NT2/D1 (cell line): ENCODE data around the gene ERGIC1.

Experiments used
- DNase-seq: peaks from one replicate; pipeline ENCODE4 v3.0.0-alpha.2; 2011; ENCODE audit warnings: low read depth, low spot score
- H3K27me3 ChIP-seq: 2 replicates; pipeline ENCODE4 v1.6.0; 2011; ENCODE audit warnings: mild to moderate bottlenecking; ENCODE audit not compliant: insufficient read length, insufficient read depth
- H3K36me3 ChIP-seq: 2 replicates; pipeline ENCODE4 v1.6.1; 2011; ENCODE audit warnings: mild to moderate bottlenecking, low read length, mixed read lengths; ENCODE audit not compliant: insufficient read depth, insufficient read length
- H3K4me1 ChIP-seq: 2 replicates; pipeline ENCODE4 v1.5.1; 2011; ENCODE audit not compliant: insufficient read depth, insufficient read length
- H3K4me3 ChIP-seq: 2 replicates; pipeline ENCODE4 v1.5.1; 2011; ENCODE audit warnings: low read depth; ENCODE audit not compliant: insufficient read length
- H3K9ac ChIP-seq: 2 replicates; pipeline ENCODE4 v1.6.0; 2011; ENCODE audit warnings: low read depth; ENCODE audit not compliant: insufficient read length
- H3K9me3 ChIP-seq: 2 replicates; pipeline ENCODE4 v1.5.1; 2011; ENCODE audit warnings: mild to moderate bottlenecking, low read length; ENCODE audit not compliant: insufficient read depth
- SUZ12 ChIP-seq: IDR thresholded peaks from 2 replicates; pipeline ENCODE4 v1.6.1; 2011; ENCODE audit not compliant: insufficient read length, insufficient read depth; ENCODE audit errors: extremely low read depth
- YY1 ChIP-seq: IDR thresholded peaks from 2 replicates; pipeline ENCODE4 v1.6.1; 2011; ENCODE audit not compliant: insufficient read length, insufficient read depth
- ZNF274 ChIP-seq: IDR thresholded peaks from 2 replicates; pipeline ENCODE4 v1.6.1; 2011; ENCODE audit warnings: mild to moderate bottlenecking, low read depth, low read length

Gene ERGIC1

DNA sequence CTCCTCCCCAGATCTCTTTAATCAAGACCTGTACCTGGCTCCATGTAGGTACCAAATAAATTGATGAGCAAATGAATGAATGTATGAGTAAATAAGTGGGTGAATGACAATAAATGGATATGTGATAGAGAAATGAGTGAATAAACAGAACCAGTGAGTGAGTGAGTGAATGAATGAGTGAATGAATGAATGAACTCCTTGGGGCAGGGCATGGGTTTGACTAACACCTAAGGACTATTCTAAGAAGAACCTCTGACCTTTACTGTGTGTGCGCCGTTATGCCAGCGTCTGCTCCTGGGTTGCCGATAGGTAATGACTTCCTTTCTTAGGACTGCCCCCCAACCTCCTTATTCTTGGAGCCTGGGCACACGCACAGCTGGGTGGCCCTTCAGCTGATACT lies 123.4 kb downstream of the ERGIC1 start:
- no peaks in the 10 kb centered on the region for H3K9me3 ChIP-seq
- no peak for DNase-seq
- no peak for TF ChIP-seq ZNF274
- TF ChIP-seq YY1 = no peak
- TF ChIP-seq SUZ12 = no peak
- H3K27me3 ChIP-seq = peaks cover 5% of the 10 kb centered on the region
- H3K9ac ChIP-seq = no peak overlapping the region
- H3K4me3 ChIP-seq = no peak overlapping the region
- no peaks in the 10 kb centered on the region for H3K4me1 ChIP-seq
- H3K36me3 ChIP-seq = peaks cover 18% of the 10 kb centered on the region

DNA sequence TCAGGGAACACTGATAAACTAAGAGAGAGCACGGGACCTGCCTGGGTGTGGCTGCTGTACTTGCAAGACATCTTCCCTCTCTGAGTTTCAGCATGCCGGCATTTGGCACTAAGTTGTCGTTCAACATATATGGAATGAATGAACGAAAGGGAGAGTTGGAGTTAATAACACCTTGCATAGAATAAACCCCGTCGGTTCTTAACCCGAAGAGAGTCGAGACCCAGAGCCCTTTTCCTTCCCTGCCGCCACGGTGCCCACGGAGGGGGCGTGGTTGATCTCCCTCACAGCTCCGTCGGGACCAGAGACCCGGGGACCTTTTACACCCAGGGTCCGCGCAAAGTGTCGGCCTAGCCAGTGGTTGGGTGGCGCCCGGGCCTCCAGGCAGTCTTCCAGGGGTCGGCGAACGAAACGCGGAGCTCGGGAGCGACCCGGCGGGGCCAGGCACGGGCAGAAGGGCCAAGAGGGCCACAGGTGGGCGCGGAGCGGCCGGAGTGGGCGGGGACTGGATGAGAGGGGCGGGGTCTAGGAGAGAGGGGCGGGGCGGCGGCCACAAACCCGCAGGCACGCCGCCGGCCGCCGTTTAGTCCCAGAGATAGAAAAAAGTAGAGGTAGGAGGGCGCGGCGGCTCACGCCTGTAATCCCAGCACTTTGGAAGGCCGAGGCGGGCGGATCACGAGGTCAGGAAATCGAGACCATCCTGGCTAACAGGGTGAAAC lies 124.4 kb downstream of the ERGIC1 start:
- no peak for TF ChIP-seq YY1
- TF ChIP-seq SUZ12 = no peak
- TF ChIP-seq ZNF274 = no peak
- Histone ChIP-seq H3K9ac (peak overlapping the region; percentile 66), H3K4me3 (peak overlapping the region; percentile 55), H3K27me3 (peaks cover 5% of the 10 kb centered on the region), H3K9me3 (no peaks in the 10 kb centered on the region), H3K4me1 (no peaks in the 10 kb centered on the region), H3K36me3 (peaks cover 22% of the 10 kb centered on the region)
- DNase-seq = no peak

DNA sequence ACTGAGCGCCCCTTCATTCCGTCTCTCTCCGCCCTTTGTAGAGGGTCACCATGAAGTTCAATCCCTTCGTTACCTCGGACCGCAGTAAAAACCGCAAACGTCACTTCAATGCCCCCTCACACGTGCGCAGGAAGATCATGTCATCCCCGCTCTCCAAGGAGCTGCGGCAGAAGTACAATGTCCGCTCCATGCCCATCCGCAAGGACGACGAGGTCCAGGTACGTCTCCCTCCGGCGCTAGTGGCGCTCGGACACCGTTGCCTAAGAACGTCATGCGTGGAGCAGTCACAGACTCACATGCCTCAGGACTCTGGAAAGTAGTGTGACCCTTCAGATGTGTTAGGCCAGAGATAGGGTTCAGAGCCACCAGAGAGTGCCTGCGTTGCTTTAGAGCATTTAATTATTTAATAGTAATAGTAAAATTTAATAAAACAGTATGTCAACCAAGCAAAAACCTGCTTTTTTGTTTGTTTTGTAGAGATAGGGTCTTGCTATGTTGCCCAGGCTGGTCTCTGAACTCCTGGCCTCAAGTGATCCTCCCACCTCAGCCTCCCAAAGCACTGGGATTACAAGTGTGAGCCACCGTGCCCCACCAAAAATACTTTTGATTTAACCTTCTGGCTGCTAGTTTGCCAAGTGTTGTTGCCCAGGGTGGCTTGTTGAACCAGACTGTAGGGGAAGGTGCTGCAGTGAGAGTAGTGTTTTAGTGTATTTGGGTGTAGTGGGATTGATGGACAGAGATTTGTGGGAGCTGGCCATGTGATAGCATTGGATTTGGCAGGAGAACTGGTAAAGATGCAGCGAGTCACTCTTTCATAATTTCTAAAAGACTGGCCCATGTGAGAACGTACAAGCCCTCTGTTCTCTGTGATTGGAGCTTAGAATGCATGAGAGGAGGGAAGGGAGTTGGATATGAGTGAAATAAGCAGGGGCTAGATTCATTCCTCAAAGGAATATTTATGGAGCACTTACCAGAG lies 126.1 kb downstream of the ERGIC1 start:
- peaks cover 26% of the 10 kb centered on the region for H3K36me3 ChIP-seq
- no peak for DNase-seq
- H3K9ac ChIP-seq = peak overlapping the region; percentile 91
- H3K27me3 ChIP-seq = peaks cover 5% of the 10 kb centered on the region
- peak overlapping the region; percentile 98 for H3K4me3 ChIP-seq
- no peaks in the 10 kb centered on the region for H3K9me3 ChIP-seq
- no peaks in the 10 kb centered on the region for H3K4me1 ChIP-seq
- TF ChIP-seq ZNF274 (no peak), YY1 (no peak), SUZ12 (no peak)

DNA sequence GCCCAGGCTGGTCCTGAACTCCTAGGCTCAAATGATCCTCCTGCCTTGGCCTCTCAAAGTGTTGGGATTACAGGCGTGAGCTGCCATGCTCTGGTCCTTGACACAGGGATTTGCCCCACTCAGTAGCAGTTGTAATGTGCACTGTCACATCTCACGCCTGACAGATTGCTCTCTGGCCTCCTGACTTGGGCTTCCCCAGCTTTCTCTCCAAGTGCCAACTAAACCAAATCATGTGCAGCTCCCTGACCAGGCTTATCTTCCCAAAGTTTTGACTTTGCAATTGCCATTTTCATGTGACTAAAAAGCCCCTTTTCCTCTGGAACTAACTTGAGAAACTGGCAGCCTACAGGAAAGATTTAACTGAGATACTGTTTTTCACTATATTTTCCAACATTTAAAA lies 135.9 kb downstream of the ERGIC1 start:
- Histone ChIP-seq H3K4me3 (no peak overlapping the region), H3K4me1 (no peaks in the 10 kb centered on the region), H3K9ac (no peak overlapping the region), H3K27me3 (no peaks in the 10 kb centered on the region), H3K9me3 (no peaks in the 10 kb centered on the region), H3K36me3 (peaks cover 26% of the 10 kb centered on the region)
- no peak for TF ChIP-seq YY1
- no peak for TF ChIP-seq SUZ12
- no peak for TF ChIP-seq ZNF274
- DNase-seq = no peak

DNA sequence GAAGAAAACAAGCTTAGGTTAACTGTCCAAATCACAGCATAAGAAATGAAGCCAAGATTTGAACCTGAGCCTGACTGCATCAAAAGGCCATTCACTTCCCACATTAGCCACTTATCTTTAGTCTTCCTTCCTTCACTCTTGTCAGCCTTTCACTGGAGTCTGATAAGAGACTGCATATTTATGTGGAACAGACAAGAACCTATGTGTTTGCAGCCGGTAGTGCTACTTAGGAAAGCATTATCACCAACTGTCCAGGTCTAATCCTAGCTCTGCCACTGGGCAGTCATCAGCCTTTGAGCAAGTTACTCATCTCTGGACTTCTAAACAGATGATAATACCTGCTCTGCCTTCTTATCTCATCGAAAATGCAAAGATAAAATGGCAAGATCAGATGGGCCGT lies 137.4 kb downstream of the ERGIC1 start:
- no peak for DNase-seq
- Histone ChIP-seq H3K4me3 (no peak overlapping the region), H3K36me3 (peaks cover 19% of the 10 kb centered on the region), H3K27me3 (no peaks in the 10 kb centered on the region), H3K4me1 (no peaks in the 10 kb centered on the region), H3K9ac (no peak overlapping the region), H3K9me3 (no peaks in the 10 kb centered on the region)
- TF ChIP-seq ZNF274 (no peak), YY1 (no peak), SUZ12 (no peak)

DNA sequence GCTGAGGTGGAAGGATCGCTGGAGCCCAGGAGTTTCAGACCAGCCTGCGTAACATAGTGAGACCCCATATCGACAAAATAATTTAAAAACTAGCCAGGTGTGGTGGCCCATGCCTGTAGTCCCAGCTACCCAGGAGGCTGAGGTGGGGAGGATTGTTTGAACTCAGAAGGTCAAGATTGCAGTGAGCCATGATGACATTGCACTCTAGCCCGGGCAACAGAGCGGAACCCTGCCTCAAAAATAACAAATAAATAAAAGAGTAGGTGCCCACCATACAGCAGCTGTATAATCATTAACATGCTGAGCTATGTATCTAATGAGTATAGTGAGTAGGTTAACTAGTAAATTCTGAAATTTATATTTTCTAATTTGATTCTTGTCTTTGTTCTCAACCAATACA lies 138.5 kb downstream of the ERGIC1 start:
- TF ChIP-seq ZNF274 (no peak), YY1 (no peak), SUZ12 (no peak)
- Histone ChIP-seq H3K4me1 (no peaks in the 10 kb centered on the region), H3K9me3 (no peaks in the 10 kb centered on the region), H3K4me3 (no peak overlapping the region), H3K9ac (no peak overlapping the region), H3K36me3 (peaks cover 17% of the 10 kb centered on the region), H3K27me3 (no peaks in the 10 kb centered on the region)
- DNase-seq = no peak
